MM.1S (cell line): ENCODE data around the gene EVPL.

ENCODE experiments used
- CTCF ChIP-seq: fragments of 300-600 bp; sonication (generic); IDR thresholded peaks from 2 replicates; pipeline ENCODE4 v1.5.1; 2016; ENCODE audit warnings: antibody characterized with exemption, low read length, mixed read lengths
- EZH2 ChIP-seq: fragments of 300-600 bp; sonication (generic); optimal IDR thresholded peaks from 2 replicates; pipeline ENCODE3; 2017; ENCODE audit warnings: low read depth, mild to moderate bottlenecking, antibody characterized with exemption, low read length, mixed read lengths

GRCh38 chr17:76025294-76025693, 1.8 kb downstream of the EVPL start:
- TF ChIP-seq CTCF (no peak), EZH2 (no peak)
